ENCODE measurements around the gene SEZ6L. TPM values are rescaled to one million over a fixed set of nuclear protein-coding genes. Genes with fewer than 3 reads are reported as not detected.

SEZ6L gene
- total RNA-seq, 1 experiment from 2014 or later, result not detected

DNA sequence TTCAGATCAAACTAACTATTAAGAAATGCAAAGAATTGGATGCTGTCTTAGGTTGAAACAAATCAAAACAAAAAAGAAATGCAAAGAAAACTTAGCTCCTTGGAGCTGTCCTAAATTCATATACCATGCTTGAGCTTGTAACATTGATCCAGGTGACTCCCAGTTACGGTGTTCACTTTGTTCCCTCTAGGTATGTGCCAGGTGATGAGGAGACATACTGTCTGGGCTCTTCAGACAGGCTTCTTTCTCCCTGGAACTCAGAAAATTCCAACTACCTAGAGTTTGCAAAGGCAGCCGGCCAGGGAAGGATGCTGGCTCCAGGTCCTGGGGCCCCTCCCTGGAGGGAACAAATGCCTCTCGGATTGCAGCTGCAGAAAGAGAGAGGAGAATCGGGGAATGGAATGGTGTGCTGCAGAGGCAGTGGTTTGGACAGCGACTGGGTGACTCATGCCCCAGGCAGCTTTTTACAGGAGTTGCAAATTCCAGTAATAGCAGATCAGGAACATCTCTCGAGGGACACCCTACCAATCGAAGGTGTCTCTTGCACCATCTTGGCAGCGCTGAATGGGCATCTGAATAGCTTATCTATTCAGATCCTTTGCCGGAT is 247.5 kb downstream of the SEZ6L start:
- DNase-seq (ENCODE audit: low read depth, low spot score), result no peak
- in situ Hi-C loops (cut with HindIII; ENCODE audit: low pct_unique_long_range_greater_than_20kb, low sequenced_read_pairs), result no loop called here

DNA sequence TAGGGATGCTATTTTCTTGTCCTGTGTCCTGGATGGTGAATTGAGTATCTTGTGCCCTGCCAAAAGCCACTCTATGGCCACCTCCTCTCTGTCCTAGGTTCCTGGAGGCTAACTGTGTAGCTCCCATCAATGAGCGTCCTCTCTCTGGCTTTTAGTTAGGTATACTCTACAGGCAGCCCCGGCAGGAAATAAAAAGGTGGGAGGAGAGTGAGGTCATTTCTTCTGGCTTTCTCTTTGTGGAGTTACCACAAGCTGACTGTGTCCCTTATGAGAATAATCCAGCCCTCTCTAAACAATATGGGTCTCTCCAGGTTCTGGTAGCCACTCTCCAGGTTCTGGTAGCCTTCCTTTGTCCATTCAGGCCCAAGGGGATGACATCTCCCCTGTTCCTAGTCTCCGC is 248.1 kb downstream of the SEZ6L start:
- in situ Hi-C loops (cut with HindIII; ENCODE audit: low pct_unique_long_range_greater_than_20kb, low sequenced_read_pairs), result no loop called here
- no peak for DNase-seq (ENCODE audit: low read depth, low spot score)

DNA sequence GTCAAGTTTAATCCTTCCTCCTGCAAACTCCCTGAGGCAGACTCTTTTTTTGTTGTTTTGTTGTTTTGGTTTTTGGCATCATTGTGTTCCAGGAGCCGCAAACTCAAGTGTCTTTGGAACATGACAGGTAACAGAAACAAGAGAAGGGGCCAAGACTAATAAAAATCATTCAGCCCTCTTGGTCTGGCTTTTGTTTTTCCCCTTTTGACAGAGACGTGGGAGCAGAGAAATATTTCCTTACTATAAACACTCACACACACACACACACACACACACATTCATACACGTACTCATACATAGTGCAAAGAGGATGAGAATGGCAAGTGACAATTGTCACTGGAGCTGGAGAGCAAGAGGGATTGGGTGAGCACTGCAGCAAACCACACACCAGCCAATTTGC is 249.4 kb downstream of the SEZ6L start:
- in situ Hi-C loops (cut with HindIII; ENCODE audit: low pct_unique_long_range_greater_than_20kb, low sequenced_read_pairs), result no loop called here
- no peak for DNase-seq (ENCODE audit: low read depth, low spot score)

DNA sequence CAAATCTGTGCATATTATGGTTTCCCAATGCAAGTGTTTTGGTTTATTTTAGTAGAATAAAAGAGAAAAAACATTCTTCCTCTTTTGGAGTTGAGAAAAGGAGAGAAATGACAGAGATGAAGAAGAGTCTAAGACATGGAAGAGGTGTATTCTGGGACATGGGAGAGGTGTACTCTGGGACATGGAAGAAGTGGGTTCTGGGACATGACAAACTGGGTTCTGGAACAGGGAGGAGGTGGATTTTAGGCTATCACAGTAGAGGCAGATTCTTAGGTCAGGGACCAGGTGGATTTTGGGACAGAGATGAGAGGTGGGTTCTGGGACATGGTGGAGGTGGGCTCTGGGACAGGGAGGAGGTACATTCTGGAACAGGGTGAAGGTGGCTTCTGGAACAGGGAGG is 257.7 kb downstream of the SEZ6L start:
- DNase-seq (ENCODE audit: low read depth, low spot score), result no peak
- in situ Hi-C loops (cut with HindIII; ENCODE audit: low pct_unique_long_range_greater_than_20kb, low sequenced_read_pairs), result no loop called here

DNA sequence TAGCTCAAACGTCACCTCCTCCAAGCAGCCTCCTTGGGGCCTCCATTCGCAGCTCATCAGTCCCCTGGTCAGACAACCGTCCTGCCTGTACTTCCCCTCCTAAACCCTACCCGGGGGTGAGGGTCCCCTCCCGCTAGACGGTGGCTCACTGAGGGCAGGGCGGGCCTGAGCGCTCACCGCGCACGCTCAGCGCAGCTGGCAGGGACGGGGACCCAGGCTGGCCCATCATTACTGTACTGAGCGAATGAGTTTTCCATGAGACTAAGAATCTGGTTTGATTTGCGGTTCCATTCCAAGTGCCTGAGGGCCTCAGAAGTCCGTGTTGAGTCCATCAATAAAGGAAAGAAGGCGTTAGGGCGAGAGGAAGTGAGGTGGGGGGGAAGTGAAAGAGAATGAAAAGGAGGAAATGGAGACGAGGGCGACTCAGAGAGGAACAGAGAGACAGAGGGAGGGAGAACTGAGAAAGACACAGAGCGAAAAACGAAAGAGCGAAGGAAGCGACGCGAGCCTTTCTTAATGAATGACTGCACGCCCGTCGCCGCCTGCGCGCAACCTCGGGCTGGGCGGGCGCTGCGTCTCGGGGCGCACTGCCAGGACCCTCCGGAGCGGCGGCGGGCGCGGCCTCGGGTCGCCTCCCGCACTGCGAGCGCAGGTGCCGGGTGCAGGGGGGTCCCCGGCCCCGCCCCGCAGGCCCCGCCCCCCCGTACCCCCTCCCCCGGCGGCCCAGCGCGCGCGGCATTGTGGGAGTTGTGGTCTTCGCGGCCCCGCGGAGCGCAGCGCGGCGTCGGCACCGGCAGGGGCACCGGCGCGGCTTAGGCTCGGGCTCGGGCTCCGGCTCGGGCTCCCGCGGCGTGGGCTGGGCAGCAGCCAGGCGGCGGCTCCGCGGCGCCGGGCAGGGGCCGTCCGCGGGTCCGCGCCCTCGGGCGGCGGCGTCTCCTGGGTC is 259.5 kb downstream of the SEZ6L start, which contains the start of gene ASPHD2:
Gene ASPHD2 (plus strand): TSS at position 746 of the 943 bp plus-strand sequence. CDS start 4,356 bp downstream, outside the sequence.
- DNase-seq (ENCODE audit: low read depth, low spot score), result peak; percentile 66
- in situ Hi-C loops (cut with HindIII; ENCODE audit: low pct_unique_long_range_greater_than_20kb, low sequenced_read_pairs), result no loop called here

DNA sequence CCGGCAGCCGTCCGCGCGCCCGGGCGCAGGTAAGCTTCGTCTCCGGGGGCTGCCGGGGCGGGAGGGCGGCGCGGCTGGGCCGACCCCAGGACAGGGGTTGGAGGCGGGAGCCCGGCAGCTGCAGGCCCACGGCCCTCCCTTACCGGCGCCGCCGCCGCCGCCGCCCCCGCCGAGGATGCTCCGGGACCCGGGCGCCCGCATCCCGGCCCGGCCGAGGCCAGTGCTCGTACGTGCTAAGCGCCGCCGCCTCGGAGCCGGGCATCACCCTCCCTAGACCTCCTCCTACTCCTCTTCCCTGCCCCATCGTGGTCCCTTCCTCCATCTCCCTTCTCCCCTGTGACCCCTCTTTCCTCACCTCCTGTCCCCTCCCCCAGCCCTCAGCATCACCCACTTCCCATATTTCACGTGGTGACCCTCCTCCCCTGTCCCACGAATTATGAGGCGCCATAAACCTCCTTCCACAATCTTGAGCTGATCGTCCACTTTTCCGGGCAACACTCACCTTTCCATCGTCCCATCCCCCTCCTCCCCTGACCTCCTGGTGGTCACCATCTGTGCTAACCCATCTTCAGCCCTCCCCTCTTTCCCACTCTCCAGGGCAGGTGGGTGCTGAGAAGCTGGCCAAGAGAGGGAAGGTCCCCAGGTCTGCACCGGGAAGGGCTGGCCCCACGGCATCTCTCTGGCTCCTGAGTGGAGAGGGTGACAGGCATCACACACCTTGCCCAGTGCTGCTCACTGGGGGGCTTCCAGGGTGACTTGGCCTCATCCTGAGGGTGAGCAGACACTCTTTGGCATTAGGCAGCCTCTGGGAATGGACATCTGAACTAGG is 260.4 kb downstream of the SEZ6L start:
- in situ Hi-C loops (cut with HindIII; ENCODE audit: low pct_unique_long_range_greater_than_20kb, low sequenced_read_pairs), result no loop called here
- no peak for DNase-seq (ENCODE audit: low read depth, low spot score)

DNA sequence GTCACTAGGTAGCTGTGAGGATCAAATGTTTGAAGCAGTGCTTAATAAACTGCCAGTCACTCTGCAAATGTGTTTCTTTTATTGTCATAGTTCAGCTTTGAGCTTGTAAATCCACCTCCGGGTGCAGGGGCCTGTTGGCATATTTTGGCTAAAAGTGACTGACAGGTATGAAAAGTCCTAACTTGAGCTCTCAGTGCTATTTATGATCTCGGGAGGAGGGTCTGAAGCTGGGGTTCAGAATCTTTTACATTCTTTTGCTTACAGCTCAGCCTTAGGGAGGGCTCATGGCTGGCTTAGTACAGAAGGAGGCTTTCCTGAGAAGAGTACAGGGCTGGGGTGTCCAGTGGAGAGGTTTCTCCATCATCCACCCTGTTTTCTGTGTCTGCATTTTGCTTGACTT is 261.3 kb downstream of the SEZ6L start:
- in situ Hi-C loops (cut with HindIII; ENCODE audit: low pct_unique_long_range_greater_than_20kb, low sequenced_read_pairs), result no loop called here
- no peak for DNase-seq (ENCODE audit: low read depth, low spot score)

DNA sequence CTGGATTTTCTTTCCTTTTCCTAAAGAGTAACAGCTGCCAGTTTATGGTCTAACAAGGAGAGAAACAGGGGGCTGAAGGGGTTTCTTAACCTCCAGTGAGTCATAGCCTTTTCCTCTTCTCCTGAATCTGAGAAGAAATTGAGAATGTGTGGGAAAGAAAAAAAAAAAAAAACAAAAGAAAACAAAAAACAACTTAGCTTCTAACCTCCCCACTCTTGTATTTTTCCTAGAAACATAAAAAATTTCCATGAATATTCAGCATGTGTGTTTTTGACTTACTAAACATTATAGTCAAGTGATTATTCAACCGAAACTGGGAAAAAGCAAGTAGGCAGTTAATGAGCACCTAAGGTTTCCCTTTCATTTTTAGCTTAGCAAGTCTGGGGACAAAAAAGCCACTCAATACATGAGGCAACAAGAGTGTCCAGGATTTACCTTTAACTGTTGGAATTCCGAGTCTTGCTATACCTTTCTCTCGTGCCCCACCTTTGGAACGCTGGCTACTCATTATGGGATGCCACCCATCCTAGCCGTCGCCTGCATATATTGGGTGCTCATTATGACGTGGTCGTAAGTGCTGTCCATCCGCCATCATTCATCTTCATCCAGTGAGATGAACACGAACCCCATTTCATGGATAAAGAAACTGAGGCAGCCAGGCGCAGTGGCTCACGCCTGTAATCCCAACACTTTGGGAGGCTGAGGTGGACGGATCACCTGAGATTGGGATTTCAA is 262.2 kb downstream of the SEZ6L start:
- DNase-seq (ENCODE audit: low read depth, low spot score), result no peak
- in situ Hi-C loops (cut with HindIII; ENCODE audit: low pct_unique_long_range_greater_than_20kb, low sequenced_read_pairs), result no loop called here

DNA sequence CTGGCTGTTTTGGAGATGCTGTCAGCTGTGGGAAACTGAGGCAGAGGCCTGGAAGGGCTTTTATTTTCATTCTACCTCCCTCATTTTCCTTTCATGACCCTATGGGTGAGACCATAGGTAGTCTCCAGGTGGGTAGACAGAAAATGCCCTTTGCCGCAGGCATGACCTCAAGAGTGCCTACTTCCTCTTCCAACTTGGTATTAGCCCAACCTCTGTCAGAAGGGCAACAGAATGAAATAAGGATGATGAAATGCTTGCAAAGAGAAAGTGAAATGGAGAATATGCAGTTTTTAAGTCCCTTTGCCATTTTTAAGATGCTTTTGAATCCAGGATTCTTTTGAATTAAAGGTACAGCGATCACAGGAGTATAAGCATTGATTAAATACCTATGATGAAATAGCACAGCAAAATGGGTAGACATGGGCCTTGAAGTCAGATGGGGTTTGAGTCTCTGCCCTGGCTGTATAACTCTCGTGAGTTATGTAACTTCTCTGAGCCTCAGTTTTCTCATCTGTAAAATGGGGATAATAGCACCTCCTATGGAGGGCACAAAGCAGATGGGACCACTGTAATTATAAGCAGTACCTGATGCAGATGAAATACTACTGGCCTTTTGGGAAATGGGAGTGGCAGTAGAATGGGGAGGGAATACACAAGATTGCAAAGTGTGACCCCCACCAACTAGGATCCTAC is 263.5 kb downstream of the SEZ6L start:
- in situ Hi-C loops (cut with HindIII; ENCODE audit: low pct_unique_long_range_greater_than_20kb, low sequenced_read_pairs), result no loop called here
- no peak for DNase-seq (ENCODE audit: low read depth, low spot score)

Small RNAs within 50 kb of the gene (small RNA-seq; reads per million reads assigned to genes)
- 0 to 0.48 reads per million in 2 experiments for gene RNA5SP495

Measured in SK-MEL-5 (cell line).